CD14-positive monocyte (primary cell): ENCODE measurements around the gene SPAM1. TPM values are rescaled to one million over a fixed set of nuclear protein-coding genes. Genes with fewer than 3 reads are reported as not detected.

Source experiments
- DNase-seq, 3 donors: peaks; one replicate each; pipeline ENCODE4 v3.0.0-alpha.2; 2011 to 2022
- H2AFZ ChIP-seq: 2 replicates; pipeline ENCODE4 v1.6.0; 2012; ENCODE audit warnings: mild to moderate bottlenecking, low read depth, low read length, inconsistent platforms; ENCODE audit not compliant: insufficient read depth, poor library complexity, severe bottlenecking
- H3K27ac ChIP-seq, 2 donors: 1 replicate in 1 of 2; 2 replicates in 1 of 2; pipeline ENCODE4 v1.5.1; 2012 to 2013; ENCODE audit warnings: low read length in 2 of 2, control low read depth in 1 of 2, inconsistent platforms in 1 of 2, low read depth in 1 of 2, mild to moderate bottlenecking in 1 of 2
- H3K27me3 ChIP-seq, 2 donors: one replicate each; pipeline versions ENCODE4 v1.6.0 to v1.6.1; 2011 to 2013; ENCODE audit warnings: low read length in 2 of 2; ENCODE audit not compliant: control insufficient read depth in 2 of 2, insufficient read depth in 2 of 2
- H3K36me3 ChIP-seq, 2 donors: replicated peaks in 1 of 2; 1 replicate in 1 of 2; 2 replicates in 1 of 2; pipeline versions ENCODE4 v1.5.1 to v1.6.1; 2012 to 2013; ENCODE audit warnings: low read length in 2 of 2, control low read depth in 1 of 2, inconsistent platforms in 1 of 2, mild to moderate bottlenecking in 1 of 2; ENCODE audit not compliant: insufficient read depth in 2 of 2, control insufficient read depth in 1 of 2
- H3K4me1 ChIP-seq, 2 donors: 1 replicate in 1 of 2; 2 replicates in 1 of 2; pipeline versions ENCODE4 v1.5.1 to v1.6.1; 2012 to 2013; ENCODE audit warnings: low read length in 2 of 2, control low read depth in 1 of 2, inconsistent platforms in 1 of 2, mild to moderate bottlenecking in 1 of 2, moderate library complexity in 1 of 2; ENCODE audit not compliant: insufficient read depth in 2 of 2, control insufficient read depth in 1 of 2
- H3K4me2 ChIP-seq: replicated peaks from 2 replicates; pipeline ENCODE3; 2012; ENCODE audit warnings: low read length, moderate library complexity, mild to moderate bottlenecking; ENCODE audit not compliant: poor library complexity, severe bottlenecking; ENCODE audit errors: extremely low read depth
- H3K4me3 ChIP-seq, 3 experiments: fragments of 200-600 bp in 1 of 3; sonication (generic) in 1 of 3; replicated peaks in 1 of 3; 1 replicate in 2 of 3; 2 replicates in 1 of 3; pipeline ENCODE4 v1.5.1; 2011 to 2013; ENCODE audit warnings: low read length in 3 of 3, mild to moderate bottlenecking in 3 of 3, control low read depth in 2 of 3, low read depth in 2 of 3, inconsistent platforms in 1 of 3, moderate library complexity in 1 of 3
- H3K79me2 ChIP-seq: 2 replicates; pipeline ENCODE4 v1.6.0; 2012; ENCODE audit warnings: mild to moderate bottlenecking, control low read depth, inconsistent platforms, low read length, moderate library complexity; ENCODE audit not compliant: insufficient read depth
- H3K9ac ChIP-seq: 2 replicates; pipeline ENCODE4 v1.6.0; 2017; ENCODE audit warnings: low read length, mild to moderate bottlenecking; ENCODE audit not compliant: insufficient read depth, poor library complexity, severe bottlenecking
- H3K9me3 ChIP-seq, 2 donors: replicated peaks in 1 of 2; 1 replicate in 1 of 2; 2 replicates in 1 of 2; pipeline versions ENCODE4 v1.5.1 to v1.6.1; 2012 to 2013; ENCODE audit warnings: low read length in 2 of 2, control low read depth in 1 of 2; ENCODE audit not compliant: control insufficient read depth in 1 of 2, insufficient read depth in 1 of 2
- H4K20me1 ChIP-seq: 2 replicates; pipeline ENCODE4 v1.6.0; 2012; ENCODE audit warnings: mild to moderate bottlenecking, low read length, control low read depth, moderate library complexity; ENCODE audit not compliant: insufficient read depth
- H3K27ac Mint-ChIP-seq, 7 donors: one replicate each; pipeline ENCODE4 v1.8.0; 2020; ENCODE audit warnings: mild to moderate bottlenecking in 7 of 7, mixed read lengths in 7 of 7, moderate library complexity in 6 of 7, inconsistent platforms in 2 of 7
- H3K27me3 Mint-ChIP-seq, 3 donors: one replicate each; pipeline ENCODE4 v1.8.0; 2021 to 2022; ENCODE audit warnings: low read depth in 3 of 3, mild to moderate bottlenecking in 3 of 3, mixed read lengths in 3 of 3, moderate library complexity in 3 of 3, inconsistent platforms in 1 of 3
- H3K36me3 Mint-ChIP-seq, 2 donors: one replicate each; pipeline ENCODE4 v1.8.0; 2020; ENCODE audit warnings: mixed read lengths in 2 of 2, inconsistent platforms in 1 of 2, mild to moderate bottlenecking in 1 of 2
- H3K4me1 Mint-ChIP-seq: one replicate; pipeline ENCODE4 v1.8.0; 2020; ENCODE audit warnings: mild to moderate bottlenecking, mixed read lengths
- H3K4me3 Mint-ChIP-seq, 2 donors: one replicate each; pipeline ENCODE4 v1.8.0; 2020; ENCODE audit warnings: mild to moderate bottlenecking in 2 of 2, mixed read lengths in 2 of 2, moderate library complexity in 1 of 2
- H3K9me3 Mint-ChIP-seq, 7 donors: one replicate each; pipeline ENCODE4 v1.8.0; 2020 to 2022; ENCODE audit warnings: mixed read lengths in 7 of 7, mild to moderate bottlenecking in 6 of 7, moderate library complexity in 6 of 7, inconsistent platforms in 2 of 7
- CTCF ChIP-seq: fragments of 200-600 bp; IDR thresholded peaks from one replicate; pipeline ENCODE4 v1.8.0; 2022; ENCODE audit warnings: antibody characterized with exemption, mild to moderate bottlenecking
- WGBS: methylation state at CpG from one replicate; pipeline ENCODE4 v1.1.5; 2013; ENCODE audit warnings: missing lambda C conversion rate; ENCODE audit not compliant: insufficient coverage; 5-methylcytosine and 5-hydroxymethylcytosine counted together
- intact Hi-C, 2 donors: fragments of 100-400 bp; cut with micrococcal nuclease; formaldehyde crosslinking; loops; one replicate each; pipeline versions ENCODE4 v1.15.0 to v1.15.1; 2023
- polyA plus RNA-seq, 3 donors: library from polyadenylated mRNA; depleted of rRNA in 1 of 3; unstranded in 2 of 3; stranded (reverse) in 1 of 3; fragments of 300-500 nt in 2 of 3; fragments of >200 nt in 1 of 3; fragmentation: Illumina TruSeq in 2 of 3; gene quantifications; 1 replicate in 2 of 3; 2 replicates in 1 of 3; pipeline ENCODE4 v1.2.3, GENCODE V29; 2012 to 2021

SPAM1 gene
- polyA plus RNA-seq, 3 donors: not detected

GRCh38 chr7:123944395-123944794 is 19.4 kb downstream of the SPAM1 start:
- Mint-ChIP-seq H3K36me3 (no peaks in the 10 kb centered on the region), H3K9me3 (no peaks in the 10 kb centered on the region), H3K4me3 (no peak overlapping the region), H3K27me3 (peaks cover 0 to 2% (median 2%) of the 10 kb centered on the region in 3 donors), H3K27ac (no peak overlapping the region), H3K4me1 (no peaks in the 10 kb centered on the region)
- Histone ChIP-seq H3K27ac (no peak overlapping the region), H3K79me2 (no peaks in the 10 kb centered on the region), H3K4me2 (no peak overlapping the region), H3K4me1 (no peaks in the 10 kb centered on the region), H2AFZ (no peak overlapping the region), H3K9ac (no peak overlapping the region), H3K36me3 (no peaks in the 10 kb centered on the region), H3K9me3 (no peaks in the 10 kb centered on the region), H3K4me3 (no peak overlapping the region), H3K27me3 (no peaks in the 10 kb centered on the region), H4K20me1 (no peaks in the 10 kb centered on the region)
- WGBS: no CpG with 5 or more reads among the region's 1 CpG
- intact Hi-C loops: no loop called here
- TF ChIP-seq CTCF: no peak
- DNase-seq: no peak

- Histone ChIP-seq H3K27ac (no peak overlapping the region), H3K79me2 (no peaks in the 10 kb centered on the region), H3K4me3 (no peak overlapping the region), H3K27me3 (no peaks in the 10 kb centered on the region), H3K4me2 (no peak overlapping the region), H3K36me3 (no peaks in the 10 kb centered on the region), H2AFZ (no peak overlapping the region), H3K4me1 (no peaks in the 10 kb centered on the region), H3K9me3 (no peaks in the 10 kb centered on the region), H3K9ac (no peak overlapping the region), H4K20me1 (no peaks in the 10 kb centered on the region)
- Mint-ChIP-seq H3K4me3 (no peak overlapping the region), H3K9me3 (peaks cover 0 to 2% (median 0%) of the 10 kb centered on the region in 7 donors), H3K36me3 (no peaks in the 10 kb centered on the region), H3K4me1 (no peaks in the 10 kb centered on the region), H3K27me3 (peaks cover 0 to 2% (median 2%) of the 10 kb centered on the region in 3 donors), H3K27ac (no peak overlapping the region)
- DNase-seq: no peak
- TF ChIP-seq CTCF: no peak
- 20% methylated on average over 1 of the region's 1 CpG for WGBS
- intact Hi-C loops: no loop called here
Measured at GRCh38 chr7:123945938-123946337, 20.9 kb downstream of the SPAM1 start.
